ENCODE results near the gene OR4C45.
A peak's percentile ranks its signal among the peaks of the same experiment; 100 is the strongest.
"Not testable (repeated sequence)": the region's sequence is repeated elsewhere in the genome, so short reads cannot be mapped to it uniquely, and the experiment has no call there.

OR4C45 gene

DNA sequence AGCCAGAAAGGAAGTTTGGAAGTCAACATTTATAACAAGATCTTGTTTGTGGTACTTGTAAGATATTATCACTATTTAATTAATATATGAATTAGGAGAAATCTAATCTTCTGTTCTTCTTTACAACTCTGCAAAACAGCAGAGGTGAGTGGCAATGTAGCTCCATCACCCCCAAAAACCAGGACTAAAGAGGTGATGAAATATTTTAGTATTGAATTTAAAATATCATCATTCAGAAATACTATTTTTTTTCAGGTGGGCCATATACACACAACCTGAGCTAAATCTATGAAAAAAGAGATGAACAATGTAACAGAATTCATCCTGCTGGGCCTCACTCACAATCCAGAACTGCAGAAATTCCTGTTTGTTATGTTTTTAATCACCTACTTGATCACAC lies at the start of gene OR4C45:
OR4C45 (plus strand) TSS at position 301 of the 400 bp plus-strand sequence.
- DNase-seq (ENCODE audit: low spot score) = no peak

DNA sequence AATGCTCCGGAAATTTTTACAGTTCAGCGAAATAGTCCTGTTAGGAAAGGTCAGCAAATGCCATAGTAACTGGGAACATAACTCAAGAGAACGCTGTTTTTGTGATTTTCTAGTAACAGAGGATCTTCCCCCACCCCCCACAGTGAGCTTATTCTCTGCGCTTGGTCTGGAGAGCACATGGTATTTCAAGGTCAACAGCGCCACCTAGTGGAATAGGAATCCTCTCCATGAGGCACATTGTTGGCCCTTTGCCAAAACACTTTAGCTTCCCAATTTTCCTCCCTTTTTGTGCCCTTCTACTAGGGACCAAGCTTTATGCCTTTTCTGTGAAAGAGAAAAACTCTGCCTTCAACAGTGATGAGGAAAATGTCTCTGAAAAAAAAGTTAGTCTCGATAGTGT lies 37.1 kb upstream of the OR4C45 start:
- peak; percentile 59 for DNase-seq (ENCODE audit: low spot score)

DNA sequence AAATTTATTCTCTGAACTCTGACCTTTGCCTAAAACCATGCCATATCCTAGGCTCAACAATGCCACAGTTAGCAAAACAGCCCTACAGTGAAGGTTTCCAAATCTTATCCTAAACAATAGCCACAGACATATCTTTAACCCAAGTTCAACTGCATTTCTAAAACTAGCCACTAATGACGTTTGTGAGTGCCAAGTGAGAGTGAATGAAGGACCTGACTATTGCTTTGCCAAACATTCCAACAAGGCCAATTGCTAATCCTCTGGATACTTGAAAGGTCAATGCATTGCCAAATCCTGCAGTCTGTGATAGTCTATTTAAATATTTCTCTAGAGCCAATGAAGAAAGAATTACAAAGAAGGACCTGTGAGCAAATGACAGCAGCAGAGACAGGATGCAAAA lies 2.5 kb upstream of the OR4C45 start:
- no peak for DNase-seq (ENCODE audit: low spot score)

DNA sequence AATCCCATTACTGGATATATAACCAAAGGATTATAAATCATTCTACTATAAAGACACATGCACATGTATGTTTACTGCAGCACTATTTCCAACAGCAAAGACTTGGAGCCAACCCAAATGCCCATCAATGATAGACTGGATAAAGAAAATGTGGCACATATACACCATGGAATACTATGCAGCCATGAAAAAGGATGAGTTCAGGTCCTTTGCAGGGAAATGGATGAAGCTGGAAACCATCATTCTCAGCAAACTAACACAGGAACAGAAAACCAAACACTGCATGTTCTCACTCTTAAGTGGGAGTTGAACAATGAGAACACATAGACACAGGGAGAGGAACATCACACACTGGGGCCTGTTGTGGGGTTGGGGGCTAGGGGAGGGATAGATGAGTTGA lies 3.6 kb downstream of the OR4C45 start:
- not testable (repeated sequence) for DNase-seq (ENCODE audit: low spot score)

DNA sequence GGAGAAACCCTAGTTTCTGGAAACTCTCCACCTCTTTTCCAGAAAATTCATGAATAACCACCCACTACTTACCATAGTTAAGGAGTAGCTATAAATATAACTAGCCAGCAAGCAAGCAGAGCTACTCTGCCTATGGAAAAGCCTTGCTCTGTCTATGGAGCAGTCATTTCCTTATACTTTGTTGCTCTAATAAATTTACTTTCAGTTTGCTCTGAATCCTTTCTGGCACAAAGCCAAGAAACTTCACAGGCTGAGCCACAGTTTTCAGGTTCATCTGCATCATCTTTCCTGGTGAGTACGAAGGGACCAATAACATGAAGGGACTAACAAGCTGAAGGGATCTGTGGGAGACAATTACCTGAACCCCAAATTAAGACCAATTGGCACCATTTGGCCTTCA lies 4.6 kb downstream of the OR4C45 start:
- no peak for DNase-seq (ENCODE audit: low spot score)

DNA sequence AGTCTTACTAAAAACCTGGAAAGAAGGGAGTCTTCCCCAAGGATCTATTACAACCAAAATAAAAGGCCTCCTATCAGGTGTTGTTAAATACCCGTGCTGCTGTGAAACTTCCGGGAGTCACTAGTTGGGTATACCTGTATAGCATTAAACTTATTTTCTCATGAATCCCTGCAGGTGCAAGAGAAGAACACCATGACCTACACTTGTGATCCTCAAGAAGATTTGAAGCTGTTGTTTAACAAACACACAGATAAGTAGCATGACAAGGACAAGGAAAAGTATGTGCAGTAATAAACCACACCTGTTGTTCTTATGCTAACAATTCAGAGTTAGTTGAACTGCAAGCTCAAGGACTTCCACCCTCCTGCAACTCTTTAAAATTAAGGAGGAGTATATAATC lies 12.0 kb downstream of the OR4C45 start:
- no peak for DNase-seq (ENCODE audit: low spot score)

DNA sequence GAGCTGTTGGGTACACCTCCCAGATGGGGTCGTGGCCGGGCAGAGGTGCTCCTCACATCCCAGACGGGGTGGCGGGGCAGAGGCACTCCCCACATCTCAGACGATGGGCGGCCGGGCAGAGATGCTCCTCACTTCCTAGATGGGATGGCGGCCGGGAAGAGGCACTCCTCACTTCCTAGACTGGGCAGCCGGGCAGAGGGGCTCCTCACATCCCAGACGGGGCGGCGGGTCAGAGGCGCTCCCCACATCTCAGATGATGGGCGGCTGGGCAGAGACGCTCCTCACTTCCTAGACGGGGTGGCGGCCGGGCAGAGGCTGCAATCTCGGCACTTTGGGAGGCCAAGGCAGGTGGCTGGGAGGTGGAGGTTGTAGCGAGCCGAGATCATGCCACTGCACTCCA lies 30.4 kb downstream of the OR4C45 start:
- not testable (repeated sequence) for DNase-seq (ENCODE audit: low spot score)

DNA sequence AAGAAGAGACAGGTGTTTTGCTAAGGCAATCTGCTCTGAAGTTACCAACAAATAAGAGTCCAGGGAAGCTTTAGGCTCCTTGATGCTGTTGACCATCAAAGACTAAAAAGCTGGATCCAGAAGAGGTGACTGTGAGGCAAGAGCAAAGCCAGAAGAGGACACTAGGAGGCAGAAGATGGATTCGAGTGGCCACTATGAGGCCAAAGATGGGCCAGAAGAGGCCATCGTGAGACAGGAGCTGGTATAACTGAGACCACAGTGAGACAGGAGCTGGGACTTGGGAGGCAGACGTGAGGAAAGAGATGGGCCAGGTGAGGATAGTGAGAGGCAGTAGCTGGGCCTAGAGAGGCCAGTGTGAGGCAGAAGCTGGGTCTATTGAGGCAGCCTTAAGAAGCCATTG lies 37.7 kb downstream of the OR4C45 start:
- no peak for DNase-seq (ENCODE audit: low spot score)

DNA sequence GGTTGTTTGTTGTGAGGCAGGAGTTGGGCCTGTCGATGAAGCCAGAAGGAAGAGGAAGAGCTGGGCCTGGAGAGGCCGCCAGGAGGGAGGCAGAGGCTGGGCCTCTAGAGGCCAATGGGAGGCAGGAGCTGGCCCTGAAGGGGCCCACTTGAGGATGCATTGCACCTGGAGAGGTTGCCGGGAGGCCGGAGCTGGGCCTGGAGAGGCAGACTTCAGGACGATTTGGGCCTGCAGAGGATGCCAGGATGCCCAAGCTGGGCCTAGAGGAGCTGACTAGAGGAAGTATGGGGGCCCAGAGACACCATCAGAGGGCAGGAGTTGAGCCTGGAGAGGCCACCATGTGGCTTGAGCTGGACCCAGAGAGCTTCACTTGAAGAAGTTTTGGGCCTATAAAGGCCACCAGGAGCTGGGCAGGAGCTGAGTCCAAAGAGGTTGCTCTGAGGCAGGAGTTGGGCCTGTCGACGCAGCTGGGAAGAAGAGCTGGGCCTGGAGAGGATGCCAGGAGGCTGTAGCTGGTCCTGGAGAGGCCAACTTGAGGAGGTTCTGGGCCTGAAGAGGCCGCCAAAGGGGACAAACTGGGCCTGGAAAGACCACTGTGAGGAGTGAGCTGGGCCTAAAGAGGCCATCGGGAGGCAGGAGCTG lies 39.0 kb downstream of the OR4C45 start:
- no peak for DNase-seq (ENCODE audit: low spot score)

DNA sequence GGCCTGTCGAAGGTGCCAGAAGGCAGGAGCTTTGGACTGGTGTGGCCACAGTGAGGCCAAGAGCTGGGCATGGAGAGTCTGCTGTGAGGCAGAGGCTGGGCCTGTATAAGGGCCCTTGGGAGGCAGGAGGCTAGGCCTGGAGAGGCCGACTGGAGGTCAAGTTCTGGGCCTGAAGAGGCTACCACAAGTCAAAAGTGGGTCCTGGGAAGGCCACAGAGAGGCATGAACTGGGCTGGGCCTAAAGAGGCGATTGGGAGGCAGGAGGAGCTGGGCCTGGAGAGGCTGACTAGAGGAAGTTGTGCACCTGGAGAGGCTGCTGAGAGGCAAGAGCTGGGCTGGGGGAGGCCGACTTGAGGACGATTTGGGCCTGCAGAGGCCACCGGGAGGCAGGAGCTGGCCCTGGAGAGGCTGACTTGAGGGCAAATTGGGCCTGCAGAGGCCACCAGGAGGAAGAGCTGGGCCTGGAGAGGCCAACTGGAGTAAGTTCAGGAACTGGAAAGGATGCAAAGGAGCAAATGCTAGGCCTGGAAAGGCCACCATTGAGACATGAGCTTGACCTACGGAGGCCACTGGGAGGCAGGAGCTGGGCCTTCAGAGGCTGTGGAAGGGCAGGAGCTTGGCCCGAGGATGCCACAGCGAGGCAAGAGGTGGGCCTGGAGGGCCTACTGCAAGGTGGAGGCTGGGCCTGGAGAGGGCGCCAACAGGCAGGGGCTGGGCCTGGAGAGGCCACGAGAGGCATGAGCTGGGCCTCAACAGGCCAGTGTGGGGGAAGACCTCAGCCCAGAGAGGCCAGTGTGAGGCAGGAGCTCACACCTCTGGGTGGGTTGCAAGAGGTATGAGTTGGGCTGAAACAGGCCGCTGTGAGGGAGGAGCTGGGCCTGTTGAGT lies 39.8 kb downstream of the OR4C45 start:
- no peak for DNase-seq (ENCODE audit: low spot score)

DNA sequence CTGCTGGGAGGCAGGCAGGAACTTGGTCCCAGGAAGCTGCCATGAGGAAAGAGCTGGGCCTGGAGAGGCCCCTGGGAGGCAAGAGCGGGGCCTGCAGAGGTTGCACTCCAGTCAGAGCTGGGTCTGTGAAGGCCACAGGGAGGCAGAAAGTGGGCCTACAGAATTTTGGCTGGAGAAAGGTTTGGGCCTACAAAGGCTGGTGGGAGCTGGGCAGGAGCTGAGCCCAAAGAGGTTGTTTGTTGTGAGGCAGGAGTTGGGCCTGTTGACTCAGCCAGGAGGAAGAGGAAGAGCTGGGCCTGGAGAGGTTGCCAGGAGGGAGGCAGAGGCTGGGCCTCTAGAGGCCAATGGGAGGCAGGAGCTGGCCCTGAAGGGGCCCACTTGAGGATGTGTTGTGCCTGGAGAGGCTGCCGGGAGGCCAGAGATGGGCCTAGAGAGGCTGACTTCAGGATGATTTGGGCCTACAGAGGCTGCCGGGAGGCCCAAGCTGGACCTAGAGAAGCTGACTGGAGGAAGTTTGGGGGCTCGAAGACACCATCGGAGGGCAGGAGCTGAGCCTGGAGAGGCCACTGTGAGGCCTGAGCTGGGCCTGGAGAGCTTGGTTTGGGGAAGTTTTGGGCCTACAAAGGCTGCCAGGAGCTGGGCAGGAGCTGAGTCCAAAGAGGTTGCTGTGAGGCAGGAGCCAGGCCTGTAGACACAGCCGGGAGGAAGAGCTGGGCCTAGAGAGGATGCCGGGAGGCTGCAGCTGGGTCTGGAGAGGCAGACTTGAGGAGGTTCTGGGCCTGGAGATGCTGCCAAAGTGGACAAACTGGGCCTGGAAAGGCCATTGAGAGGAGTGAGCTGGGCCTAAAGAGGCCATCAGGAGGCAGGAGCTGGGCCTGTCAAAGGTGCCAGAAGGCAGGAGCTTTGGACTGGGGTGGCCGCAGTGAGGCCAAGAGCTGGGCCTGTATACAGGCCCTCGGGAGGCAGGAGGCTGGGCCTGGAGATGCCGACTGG lies 40.7 kb downstream of the OR4C45 start:
- DNase-seq (ENCODE audit: low spot score) = no peak

DNA sequence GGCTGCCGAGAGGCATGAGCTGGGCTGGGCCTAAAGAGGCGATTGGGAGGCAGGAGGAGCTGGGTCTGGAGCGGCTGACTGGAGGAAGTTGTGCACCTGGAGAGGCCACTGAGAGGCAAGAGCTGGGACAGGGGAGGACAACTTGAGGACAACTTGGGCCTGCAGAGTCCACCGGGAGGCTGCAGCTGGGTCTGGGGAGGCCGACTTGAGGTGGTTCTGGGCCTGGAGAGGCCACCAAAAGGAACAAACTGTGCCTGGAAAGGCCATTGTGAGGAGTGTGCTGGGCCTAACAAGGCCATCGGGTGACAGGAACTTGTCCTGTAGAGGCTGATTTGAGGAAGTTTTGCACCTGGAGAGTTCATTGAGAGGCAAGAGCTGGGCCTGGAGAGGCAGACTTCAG lies 41.5 kb downstream of the OR4C45 start:
- no peak for DNase-seq (ENCODE audit: low spot score)

DNA sequence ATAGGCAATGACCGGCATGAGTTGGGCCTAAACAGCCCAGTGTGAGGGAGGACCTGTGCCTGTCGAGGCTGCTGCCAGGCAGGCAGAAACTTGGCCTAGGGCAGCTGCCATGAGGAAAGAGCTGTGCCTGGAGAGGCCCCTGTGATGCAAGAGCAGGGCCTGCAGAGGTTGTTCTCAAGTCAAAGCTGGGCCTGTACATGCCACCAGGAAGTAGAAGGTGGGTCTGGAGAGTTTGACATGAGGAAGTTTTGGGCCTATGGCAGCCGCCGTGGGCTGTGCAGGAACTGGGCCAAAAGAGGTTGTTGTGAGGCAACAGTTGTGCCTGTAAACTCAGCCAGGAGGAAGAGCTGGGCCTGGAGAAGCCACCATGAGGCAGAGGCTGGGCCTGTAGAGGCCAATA lies 43.2 kb downstream of the OR4C45 start:
- no peak for DNase-seq (ENCODE audit: low spot score)

DNA sequence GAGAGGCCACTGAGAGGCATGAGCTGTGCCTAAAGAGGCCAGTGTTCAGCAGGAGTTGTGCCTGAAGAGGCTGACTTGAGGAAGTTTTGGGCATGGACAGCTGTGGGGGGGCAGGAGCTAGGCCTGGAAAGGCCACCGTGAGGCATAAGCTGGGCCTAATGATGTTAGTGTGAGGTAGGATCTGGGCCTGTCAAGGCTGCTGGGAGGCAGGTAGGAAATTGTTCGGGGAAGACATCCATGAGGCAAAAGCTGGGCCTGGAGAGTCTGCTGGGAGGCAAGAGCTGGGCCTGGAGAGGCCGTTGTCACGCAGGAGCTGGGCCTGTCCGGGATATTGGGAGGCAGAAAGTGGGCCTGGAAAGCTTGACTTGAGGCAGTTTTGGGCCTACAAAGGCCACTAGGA lies 44.9 kb downstream of the OR4C45 start:
- no peak for DNase-seq (ENCODE audit: low spot score)

DNA sequence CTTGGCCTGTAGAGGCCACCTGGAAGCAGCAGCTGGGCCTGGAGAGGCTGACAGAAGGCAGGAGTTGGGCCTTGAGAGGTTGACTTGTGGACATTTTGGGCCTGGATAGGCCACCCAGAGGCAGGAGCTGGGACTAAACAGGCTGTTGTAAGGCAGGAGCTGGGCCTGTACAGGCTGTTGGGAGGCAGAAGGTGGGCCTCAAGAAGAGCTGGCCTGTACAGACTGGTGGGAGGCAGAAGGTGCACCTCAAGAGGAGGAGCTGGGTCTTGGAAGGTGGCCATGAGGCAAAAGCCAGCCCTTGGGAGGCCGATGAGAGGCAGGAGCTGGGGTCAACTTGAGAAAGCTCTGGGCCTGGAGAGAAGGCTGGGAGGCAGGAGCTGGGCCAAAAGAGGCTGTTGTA lies 45.3 kb downstream of the OR4C45 start:
- DNase-seq (ENCODE audit: low spot score) = no peak

DNA sequence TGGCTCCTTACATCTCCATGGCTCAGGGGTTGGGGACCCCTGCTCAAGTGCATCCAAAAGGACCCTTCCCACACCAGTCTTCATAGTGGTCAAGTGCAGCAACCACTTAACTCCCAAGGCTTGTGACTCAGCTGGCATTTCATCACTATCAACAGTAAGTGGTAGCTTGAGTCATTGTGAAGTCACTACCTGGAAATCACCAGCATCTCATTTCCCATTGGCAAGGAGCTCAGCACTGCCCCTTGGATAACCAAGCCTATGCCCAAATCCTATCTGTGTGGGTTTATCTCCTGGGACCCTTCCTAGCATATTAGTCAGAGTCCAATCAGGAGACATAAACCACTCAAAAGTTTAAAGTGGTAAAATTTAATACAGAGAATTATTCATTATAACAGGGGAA lies 46.3 kb downstream of the OR4C45 start:
- not testable (repeated sequence) for DNase-seq (ENCODE audit: low spot score)

DNA sequence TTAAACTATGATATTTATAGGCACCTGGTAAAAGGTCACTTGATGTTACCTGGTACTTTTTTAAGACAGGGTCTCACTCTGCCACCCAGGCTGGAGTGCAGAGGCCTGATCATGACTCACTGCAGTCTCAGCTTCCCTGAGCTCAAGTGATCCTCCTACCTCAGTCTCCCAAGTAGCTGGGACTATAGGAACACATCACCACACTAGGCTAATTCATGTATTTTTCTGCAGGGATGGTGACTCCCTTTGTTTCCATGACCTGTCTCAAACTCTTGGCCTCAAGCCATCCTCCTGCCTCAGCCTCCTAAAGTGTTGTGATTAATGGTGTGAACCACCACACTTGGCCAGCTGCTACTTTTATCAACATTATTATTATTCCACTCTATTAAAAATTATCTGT lies 47.6 kb downstream of the OR4C45 start:
- DNase-seq (ENCODE audit: low spot score) = no peak

Data from putamen (tissue), 1 donor.